ENCODE results near the gene F2.

DNA sequence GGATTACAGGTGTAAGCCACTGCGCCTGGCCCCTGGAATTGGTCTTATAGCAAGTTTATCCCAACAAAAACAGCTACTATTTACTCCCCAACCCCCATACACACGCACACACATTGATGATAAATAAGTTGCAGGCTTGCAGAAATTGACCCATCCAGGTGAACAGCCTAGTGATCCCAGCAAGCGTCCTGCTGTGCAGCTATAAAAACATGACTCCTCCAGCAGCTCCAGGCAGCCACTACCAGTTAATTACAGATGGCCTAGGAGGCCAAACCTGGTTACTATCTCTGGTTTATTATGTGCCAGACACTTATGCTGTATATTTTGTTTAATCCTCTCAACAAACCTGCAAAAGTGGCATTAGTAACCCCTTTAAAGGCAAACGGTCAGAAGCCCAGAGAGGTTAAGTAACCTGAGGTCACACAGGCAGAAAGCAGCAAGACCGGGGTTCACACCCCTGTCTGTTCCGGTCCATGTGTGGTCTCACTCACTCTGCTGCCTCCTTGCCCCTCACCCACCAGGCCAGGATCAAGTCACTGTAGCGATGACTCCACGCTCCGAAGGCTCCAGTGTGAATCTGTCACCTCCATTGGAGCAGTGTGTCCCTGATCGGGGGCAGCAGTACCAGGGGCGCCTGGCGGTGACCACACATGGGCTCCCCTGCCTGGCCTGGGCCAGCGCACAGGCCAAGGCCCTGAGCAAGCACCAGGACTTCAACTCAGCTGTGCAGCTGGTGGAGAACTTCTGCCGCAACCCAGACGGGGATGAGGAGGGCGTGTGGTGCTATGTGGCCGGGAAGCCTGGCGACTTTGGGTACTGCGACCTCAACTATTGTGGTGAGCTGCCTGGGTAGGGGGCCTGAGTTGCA lies 6.6 kb downstream of the F2 start:
- TF ChIP-seq POLR2A (IDR thresholded peaks at IDR 0.05) = no peak
- TF ChIP-seq, protein P1, sequence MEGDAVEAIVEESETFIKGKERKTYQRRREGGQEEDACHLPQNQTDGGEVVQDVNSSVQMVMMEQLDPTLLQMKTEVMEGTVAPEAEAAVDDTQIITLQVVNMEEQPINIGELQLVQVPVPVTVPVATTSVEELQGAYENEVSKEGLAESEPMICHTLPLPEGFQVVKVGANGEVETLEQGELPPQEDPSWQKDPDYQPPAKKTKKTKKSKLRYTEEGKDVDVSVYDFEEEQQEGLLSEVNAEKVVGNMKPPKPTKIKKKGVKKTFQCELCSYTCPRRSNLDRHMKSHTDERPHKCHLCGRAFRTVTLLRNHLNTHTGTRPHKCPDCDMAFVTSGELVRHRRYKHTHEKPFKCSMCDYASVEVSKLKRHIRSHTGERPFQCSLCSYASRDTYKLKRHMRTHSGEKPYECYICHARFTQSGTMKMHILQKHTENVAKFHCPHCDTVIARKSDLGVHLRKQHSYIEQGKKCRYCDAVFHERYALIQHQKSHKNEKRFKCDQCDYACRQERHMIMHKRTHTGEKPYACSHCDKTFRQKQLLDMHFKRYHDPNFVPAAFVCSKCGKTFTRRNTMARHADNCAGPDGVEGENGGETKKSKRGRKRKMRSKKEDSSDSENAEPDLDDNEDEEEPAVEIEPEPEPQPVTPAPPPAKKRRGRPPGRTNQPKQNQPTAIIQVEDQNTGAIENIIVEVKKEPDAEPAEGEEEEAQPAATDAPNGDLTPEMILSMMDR (IDR thresholded peaks at IDR 0.05 in 4 of 5, conservative IDR thresholded peaks at IDR 0.05 in 1 of 5) = no peak
